ENCODE measurements around the gene TMEM81. TPM values are rescaled to one million over a fixed set of nuclear protein-coding genes. Genes with fewer than 3 reads are reported as not detected.
A peak's percentile ranks its signal among the peaks of the same experiment; 100 is the strongest.

Gene TMEM81
- polyA plus RNA-seq, 3 donors = 0.17 to 1.5 (median 0.36) TPM

- Histone ChIP-seq H4K20me1 (ENCODE audit: insufficient read depth, low read length) (no peaks in the 10 kb centered on the region), H3K4me3 (replicated peaks in 1 of 3; ENCODE audit: low read depth in 2 of 3, low read length in 3 of 3) (no peak overlapping the region), H3K9me3 (replicated peaks in 1 of 2; ENCODE audit: control insufficient read depth in 1 of 2, insufficient read depth in 1 of 2, low read length in 2 of 2) (peaks cover 0 to 11% of the 10 kb centered on the region in 2 donors), H3K27ac (ENCODE audit: low read depth in 1 of 2, low read length in 2 of 2) (no peak overlapping the region), H3K27me3 (ENCODE audit: control insufficient read depth in 2 of 2, insufficient read depth in 2 of 2, low read length in 2 of 2) (peaks cover 20 to 54% of the 10 kb centered on the region in 2 donors), H3K79me2 (ENCODE audit: insufficient read depth, low read length) (no peaks in the 10 kb centered on the region), H3K36me3 (replicated peaks in 1 of 2; ENCODE audit: control insufficient read depth in 1 of 2, insufficient read depth in 2 of 2, low read length in 2 of 2) (no peaks in the 10 kb centered on the region), H2AFZ (ENCODE audit: insufficient read depth, low read depth, low read length, poor library complexity, severe bottlenecking) (no peak overlapping the region), H3K4me1 (ENCODE audit: control insufficient read depth in 1 of 2, insufficient read depth in 2 of 2, low read length in 2 of 2) (no peaks in the 10 kb centered on the region), H3K4me2 (replicated peaks; ENCODE audit: extremely low read depth, low read length, poor library complexity, severe bottlenecking) (no peak overlapping the region), H3K9ac (ENCODE audit: insufficient read depth, low read length, poor library complexity, severe bottlenecking) (no peak overlapping the region)
- H3K9me3 Mint-ChIP-seq = peaks cover 0 to 3% (median 0%) of the 10 kb centered on the region in 7 donors
- H3K4me3 Mint-ChIP-seq = peak overlapping the region in 1 of 2 donors; percentile 51
- no peak for TF ChIP-seq CTCF (IDR thresholded peaks at IDR 0.05)
- intact Hi-C loops (cut with micrococcal nuclease) = no loop called here
- no peaks in the 10 kb centered on the region for H3K36me3 Mint-ChIP-seq
- H3K27ac Mint-ChIP-seq = no peak overlapping the region
- DNase-seq = no peak
- WGBS (ENCODE audit: insufficient coverage) = 17% methylated on average over 1 of the region's 4 CpGs
- no peaks in the 10 kb centered on the region for H3K4me1 Mint-ChIP-seq
- H3K27me3 Mint-ChIP-seq (ENCODE audit: low read depth in 3 of 3) = peaks cover 59 to 71% (median 62%) of the 10 kb centered on the region in 3 donors
Measured at GRCh38 chr1:205043866-205044265, 40.4 kb downstream of the TMEM81 start.

- no peak for DNase-seq
- Histone ChIP-seq H3K4me2 (replicated peaks; ENCODE audit: extremely low read depth, low read length, poor library complexity, severe bottlenecking) (no peak within 1 kb of the TSS), H3K9ac (ENCODE audit: insufficient read depth, low read length, poor library complexity, severe bottlenecking) (no peak within 1 kb of the TSS), H3K4me3 (replicated peaks in 1 of 3; ENCODE audit: low read depth in 2 of 3, low read length in 3 of 3) (no peak within 1 kb of the TSS), H3K27me3 (ENCODE audit: control insufficient read depth in 2 of 2, insufficient read depth in 2 of 2, low read length in 2 of 2) (peaks cover 20 to 54% of the 10 kb centered on the region in 2 donors), H3K79me2 (ENCODE audit: insufficient read depth, low read length) (no peaks in the 10 kb centered on the region), H3K4me1 (ENCODE audit: control insufficient read depth in 1 of 2, insufficient read depth in 2 of 2, low read length in 2 of 2) (no peaks in the 10 kb centered on the region), H4K20me1 (ENCODE audit: insufficient read depth, low read length) (no peaks in the 10 kb centered on the region), H2AFZ (ENCODE audit: insufficient read depth, low read depth, low read length, poor library complexity, severe bottlenecking) (no peak within 1 kb of the TSS), H3K36me3 (replicated peaks in 1 of 2; ENCODE audit: control insufficient read depth in 1 of 2, insufficient read depth in 2 of 2, low read length in 2 of 2) (no peaks in the 10 kb centered on the region), H3K27ac (ENCODE audit: low read depth in 1 of 2, low read length in 2 of 2) (no peak within 1 kb of the TSS), H3K9me3 (replicated peaks in 1 of 2; ENCODE audit: control insufficient read depth in 1 of 2, insufficient read depth in 1 of 2, low read length in 2 of 2) (peaks cover 0 to 11% of the 10 kb centered on the region in 2 donors)
- Mint-ChIP-seq H3K27me3 (ENCODE audit: low read depth in 3 of 3) (peaks cover 59 to 67% (median 62%) of the 10 kb centered on the region in 3 donors), H3K27ac (no peak within 1 kb of the TSS), H3K9me3 (peaks cover 0 to 3% (median 0%) of the 10 kb centered on the region in 7 donors), H3K4me3 (peak within 1 kb of the TSS in 1 of 2 donors; percentile 60), H3K4me1 (no peaks in the 10 kb centered on the region), H3K36me3 (no peaks in the 10 kb centered on the region)
- TF ChIP-seq CTCF (IDR thresholded peaks at IDR 0.05) = no peak
- intact Hi-C loops (cut with micrococcal nuclease) = no loop called here
- 17% methylated on average over 37 of the region's 53 CpGs for WGBS (ENCODE audit: insufficient coverage)
Measured at GRCh38 chr1:205042911-205043806, 41.1 kb downstream of the TMEM81 start, which contains the start of gene CNTN2. Gene CNTN2, plus strand, starts transcription at chr1:205043212. Its CDS starts 9,974 bp downstream, at chr1:205053186.

All from CD14-positive monocyte (primary cell).